MM.1S (cell line): ENCODE measurements around the gene OSGEP.

ENCODE experiments used
- CTCF ChIP-seq: fragments of 300-600 bp; sonication (generic); IDR thresholded peaks from 2 replicates; pipeline ENCODE4 v1.5.1; 2016; ENCODE audit warnings: antibody characterized with exemption, low read length, mixed read lengths
- EZH2 ChIP-seq: fragments of 300-600 bp; sonication (generic); optimal IDR thresholded peaks from 2 replicates; pipeline ENCODE3; 2017; ENCODE audit warnings: low read depth, mild to moderate bottlenecking, antibody characterized with exemption, low read length, mixed read lengths
- EZH2phosphoT487 ChIP-seq: fragments of 300-600 bp; sonication (generic); IDR thresholded peaks from 2 replicates; pipeline ENCODE4 v1.6.1; 2018; ENCODE audit warnings: antibody characterized with exemption, low read length

- no peak for TF ChIP-seq CTCF
- no peak for TF ChIP-seq EZH2phosphoT487
- no peak for TF ChIP-seq EZH2
Observed at GRCh38 chr14:20413744-20414082, 40.9 kb downstream of the OSGEP start.
